Caco-2 (cell line): ENCODE measurements around the gene DCST1. TPM values are rescaled to one million over a fixed set of nuclear protein-coding genes. Genes with fewer than 3 reads are reported as not detected.
"Not testable (repeated sequence)": the region's sequence is repeated elsewhere in the genome, so short reads cannot be mapped to it uniquely, and the experiment has no call there.

Experiments
- Bru-seq: library from RNA; stranded (reverse); fragments of 400-500 nt; gene quantifications from one replicate; lab custom pipeline; 2021; lab: Mats Ljungman, UMichigan
- BruChase-seq, 2 experiments: library from RNA; stranded (reverse); fragments of 400-500 nt; gene quantifications; one replicate each; lab custom pipeline; 2021; lab: Mats Ljungman, UMichigan
- BruUV-seq: library from RNA; stranded (reverse); fragments of 400-500 nt; replicated peaks from 2 replicates; lab custom pipeline; 2021; lab: Mats Ljungman, UMichigan
- CTCF ChIA-PET: fragments of 300-600 bp; sonication (Branson Sonifier 250); formaldehyde crosslinking; loops from one replicate; lab custom pipeline; 2022; ENCODE audit warnings: antibody characterized with exemption; lab: Charles Lee
- POLR2A ChIA-PET: fragments of 300-600 bp; sonication (Branson Sonifier 250); formaldehyde crosslinking; loops from one replicate; lab custom pipeline; 2022; ENCODE audit warnings: antibody characterized with exemption; lab: Charles Lee
- DNase-seq, 2 experiments: peaks; one replicate each; pipeline versions ENCODE4 v3.0.0 to v3.0.0-alpha.2; 2020 to 2022
- H3K27me3 ChIP-seq: replicated peaks from 2 replicates; pipeline ENCODE4 v1.6.0; 2011; ENCODE audit warnings: low read length; ENCODE audit not compliant: control insufficient read depth, insufficient read depth
- H3K36me3 ChIP-seq: 2 replicates; pipeline ENCODE4 v1.5.1; 2011; ENCODE audit warnings: low read length; ENCODE audit not compliant: control insufficient read depth, insufficient read depth
- H3K4me1 ChIP-seq: fragments of 250-450 bp; sonication (Bioruptor Pico); 2 replicates; pipeline ENCODE4 v1.5.1; 2020; ENCODE audit warnings: mild to moderate bottlenecking
- H3K4me3 ChIP-seq: 2 replicates; pipeline ENCODE4 v1.5.1; 2011; ENCODE audit warnings: low read depth, mild to moderate bottlenecking, control low read depth, low read length
- H3K9me3 ChIP-seq: fragments of 250-450 bp; sonication (Bioruptor Pico); 2 replicates; pipeline ENCODE4 v1.5.1; 2020; ENCODE audit warnings: mild to moderate bottlenecking, moderate library complexity
- H3K27ac Mint-ChIP-seq: one replicate; pipeline ENCODE4 v1.8.0; 2022; ENCODE audit warnings: mixed read lengths; ENCODE audit not compliant: unreplicated experiment
- H3K27me3 Mint-ChIP-seq: one replicate; pipeline ENCODE4 v1.8.0; 2022; ENCODE audit warnings: mixed read lengths; ENCODE audit not compliant: insufficient read depth, unreplicated experiment
- H3K36me3 Mint-ChIP-seq: one replicate; pipeline ENCODE4 v1.8.0; 2022; ENCODE audit warnings: mild to moderate bottlenecking, mixed read lengths; ENCODE audit not compliant: insufficient read depth, unreplicated experiment
- H3K4me1 Mint-ChIP-seq: one replicate; pipeline ENCODE4 v1.8.0; 2022; ENCODE audit warnings: low read depth, mixed read lengths; ENCODE audit not compliant: unreplicated experiment
- H3K4me3 Mint-ChIP-seq: one replicate; pipeline ENCODE4 v1.8.0; 2022; ENCODE audit warnings: mild to moderate bottlenecking, moderate library complexity, mixed read lengths; ENCODE audit not compliant: unreplicated experiment
- H3K9me3 Mint-ChIP-seq: one replicate; pipeline ENCODE4 v1.8.0; 2022; ENCODE audit warnings: mixed read lengths; ENCODE audit not compliant: unreplicated experiment
- intact Hi-C: fragments of 100-400 bp; cut with micrococcal nuclease; formaldehyde crosslinking; loops from one replicate; pipeline ENCODE4 v1.10.0; 2022; ENCODE audit not compliant: unreplicated experiment
- long read RNA-seq: library from polyadenylated mRNA; stranded (forward); transcript quantifications from one replicate; pipeline ENCODE4 v2.0.0, GENCODE V29; 2022
- total RNA-seq: library from RNA; stranded (reverse); gene quantifications from 2 replicates; pipeline ENCODE4 v1.2.3, GENCODE V29; 2022
- TF ChIP-seq, protein P1 (sequence below), 2 experiments: fragments of 200-600 bp in 1 of 2; IDR thresholded peaks; 1 replicate in 1 of 2; 2 replicates in 1 of 2; pipeline versions ENCODE4 v1.5.1 to v1.8.0; 2011 to 2022; ENCODE audit warnings: antibody characterized with exemption in 1 of 2, control low read depth in 1 of 2, inconsistent platforms in 1 of 2, low read depth in 1 of 2, low read length in 1 of 2, mild to moderate bottlenecking in 1 of 2, moderate library complexity in 1 of 2; ENCODE audit not compliant: insufficient read depth in 1 of 2, severe bottlenecking in 1 of 2, unreplicated experiment in 1 of 2

Gene DCST1, protein sequence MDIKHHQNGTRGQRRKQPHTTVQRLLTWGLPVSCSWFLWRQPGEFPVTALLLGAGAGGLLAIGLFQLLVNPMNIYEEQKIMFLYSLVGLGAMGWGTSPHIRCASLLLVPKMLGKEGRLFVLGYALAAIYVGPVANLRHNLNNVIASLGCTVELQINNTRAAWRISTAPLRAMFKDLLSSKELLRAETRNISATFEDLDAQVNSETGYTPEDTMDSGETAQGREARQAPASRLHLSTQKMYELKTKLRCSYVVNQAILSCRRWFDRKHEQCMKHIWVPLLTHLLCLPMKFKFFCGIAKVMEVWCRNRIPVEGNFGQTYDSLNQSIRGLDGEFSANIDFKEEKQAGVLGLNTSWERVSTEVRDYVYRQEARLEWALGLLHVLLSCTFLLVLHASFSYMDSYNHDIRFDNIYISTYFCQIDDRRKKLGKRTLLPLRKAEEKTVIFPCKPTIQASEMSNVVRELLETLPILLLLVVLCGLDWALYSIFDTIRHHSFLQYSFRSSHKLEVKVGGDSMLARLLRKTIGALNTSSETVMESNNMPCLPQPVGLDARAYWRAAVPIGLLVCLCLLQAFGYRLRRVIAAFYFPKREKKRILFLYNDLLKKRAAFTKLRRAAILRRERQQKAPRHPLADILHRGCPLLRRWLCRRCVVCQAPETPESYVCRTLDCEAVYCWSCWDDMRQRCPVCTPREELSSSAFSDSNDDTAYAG
- total RNA-seq = 0.32 TPM in 1 of 2 replicates, not detected in the other
- percentile 12 among the genes with signal in this experiment for Bru-seq, nascent RNA
- percentile 19 among the genes with signal in this experiment for BruChase-seq, experiment 1, labeled RNA remaining after a 2-hour chase
- percentile 29 among the genes with signal in this experiment for BruChase-seq, experiment 2, labeled RNA remaining after a 6-hour chase
- long read RNA-seq, partial matches to known transcripts = 0 of 3 reads
- long read RNA-seq, other reads (novel, unspliced or antisense) = 3 of 3 reads

DNA sequence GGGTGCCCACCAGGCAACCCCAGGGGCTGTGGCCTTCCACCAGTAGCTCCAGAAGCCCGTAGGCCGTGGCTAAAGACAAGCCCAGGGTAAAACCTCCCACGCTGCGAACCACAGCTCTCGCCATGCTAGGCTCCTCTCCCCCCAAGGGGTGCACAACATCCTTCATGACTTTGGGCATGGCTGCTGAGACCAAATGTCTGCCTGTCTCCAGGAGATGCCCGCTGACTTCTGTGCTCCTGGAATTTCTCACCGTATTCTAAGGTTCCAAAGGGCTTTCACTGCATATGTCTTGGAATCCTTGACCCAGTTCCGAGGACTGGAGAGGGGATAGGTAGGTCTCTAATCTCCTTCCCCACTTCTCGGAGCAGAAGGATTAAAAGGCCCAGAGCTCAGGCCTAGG, at the start of gene DCST1, which contains the start of gene DCST2:
Gene DCST1, plus strand, starts transcription at position 301 of the 400 bp plus-strand sequence. CDS start 213 bp downstream, outside the sequence.
Gene DCST2, minus strand, starts transcription at position 258 of the 400 bp plus-strand sequence. Its CDS starts 80 bp downstream, at position 178.
- H3K9me3 Mint-ChIP-seq = no peaks in the 10 kb centered on the region
- TF ChIP-seq, protein P1, sequence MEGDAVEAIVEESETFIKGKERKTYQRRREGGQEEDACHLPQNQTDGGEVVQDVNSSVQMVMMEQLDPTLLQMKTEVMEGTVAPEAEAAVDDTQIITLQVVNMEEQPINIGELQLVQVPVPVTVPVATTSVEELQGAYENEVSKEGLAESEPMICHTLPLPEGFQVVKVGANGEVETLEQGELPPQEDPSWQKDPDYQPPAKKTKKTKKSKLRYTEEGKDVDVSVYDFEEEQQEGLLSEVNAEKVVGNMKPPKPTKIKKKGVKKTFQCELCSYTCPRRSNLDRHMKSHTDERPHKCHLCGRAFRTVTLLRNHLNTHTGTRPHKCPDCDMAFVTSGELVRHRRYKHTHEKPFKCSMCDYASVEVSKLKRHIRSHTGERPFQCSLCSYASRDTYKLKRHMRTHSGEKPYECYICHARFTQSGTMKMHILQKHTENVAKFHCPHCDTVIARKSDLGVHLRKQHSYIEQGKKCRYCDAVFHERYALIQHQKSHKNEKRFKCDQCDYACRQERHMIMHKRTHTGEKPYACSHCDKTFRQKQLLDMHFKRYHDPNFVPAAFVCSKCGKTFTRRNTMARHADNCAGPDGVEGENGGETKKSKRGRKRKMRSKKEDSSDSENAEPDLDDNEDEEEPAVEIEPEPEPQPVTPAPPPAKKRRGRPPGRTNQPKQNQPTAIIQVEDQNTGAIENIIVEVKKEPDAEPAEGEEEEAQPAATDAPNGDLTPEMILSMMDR (IDR thresholded peaks at IDR 0.05; ENCODE audit: insufficient read depth in 1 of 2, low read depth in 1 of 2, low read length in 1 of 2, severe bottlenecking in 1 of 2, unreplicated experiment in 1 of 2) = no peak
- H3K4me3 Mint-ChIP-seq = no peak within 1 kb of the TSS
- intact Hi-C loops = no loop called here
- CTCF ChIA-PET = interaction anchor here (1.1 kb wide), 1 partner anchor 16 kb away, joined by 3 read pairs; no protein-coding TSS in a partner anchor
- peaks cover 6% of the 10 kb centered on the region for H3K4me1 Mint-ChIP-seq
- POLR2A ChIA-PET = no interaction called here
- H3K27ac Mint-ChIP-seq = no peak within 1 kb of the TSS
- no peak for DNase-seq
- peaks cover 4% of the 10 kb centered on the region for H3K27me3 Mint-ChIP-seq
- H3K36me3 ChIP-seq = no peaks in the 10 kb centered on the region
- H3K9me3 ChIP-seq = no peaks in the 10 kb centered on the region
- no TSS peak for BruUV-seq
- H3K4me3 ChIP-seq = no peak within 1 kb of the TSS
- H3K36me3 Mint-ChIP-seq = no peaks in the 10 kb centered on the region
- H3K27me3 ChIP-seq = no peaks in the 10 kb centered on the region
- H3K4me1 ChIP-seq = no peaks in the 10 kb centered on the region

DNA sequence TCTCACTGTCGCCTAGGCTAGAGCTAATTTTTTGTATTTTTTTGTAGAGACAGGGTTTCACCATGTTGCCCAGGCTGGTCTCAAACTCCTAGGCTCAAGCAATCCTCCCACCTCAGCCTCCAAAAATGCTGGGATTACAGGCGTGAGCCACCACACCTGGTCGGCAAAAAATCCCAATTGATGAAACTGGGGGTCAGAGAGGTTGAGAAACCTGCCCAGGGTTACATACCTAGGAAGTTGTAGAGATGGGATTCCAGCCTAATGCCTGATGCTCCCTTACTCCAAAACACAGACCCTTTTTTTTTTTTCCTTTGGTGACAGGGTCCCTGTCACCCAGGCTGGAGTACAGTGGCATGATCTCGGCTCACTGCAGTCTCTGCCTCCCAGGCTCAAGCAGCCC, 46.9 kb upstream of the DCST1 start:
- peaks cover 51% of the 10 kb centered on the region for H3K36me3 Mint-ChIP-seq
- ChIA-PET POLR2A (interaction anchor here (0.6 kb wide), 1 partner anchor 13 kb away, joined by 5 read pairs; no protein-coding TSS in a partner anchor), CTCF (interaction anchor here (1.0 kb wide), 1 partner anchor 13 kb away, joined by 3 read pairs; no protein-coding TSS in a partner anchor)
- H3K27me3 Mint-ChIP-seq, BruUV-seq, intact Hi-C loops, H3K27ac Mint-ChIP-seq, DNase-seq, H3K9me3 ChIP-seq, H3K4me1 Mint-ChIP-seq, H3K27me3 ChIP-seq, H3K4me3 ChIP-seq, H3K4me3 Mint-ChIP-seq, H3K9me3 Mint-ChIP-seq, H3K4me1 ChIP-seq, H3K36me3 ChIP-seq: not testable (repeated sequence)

DNA sequence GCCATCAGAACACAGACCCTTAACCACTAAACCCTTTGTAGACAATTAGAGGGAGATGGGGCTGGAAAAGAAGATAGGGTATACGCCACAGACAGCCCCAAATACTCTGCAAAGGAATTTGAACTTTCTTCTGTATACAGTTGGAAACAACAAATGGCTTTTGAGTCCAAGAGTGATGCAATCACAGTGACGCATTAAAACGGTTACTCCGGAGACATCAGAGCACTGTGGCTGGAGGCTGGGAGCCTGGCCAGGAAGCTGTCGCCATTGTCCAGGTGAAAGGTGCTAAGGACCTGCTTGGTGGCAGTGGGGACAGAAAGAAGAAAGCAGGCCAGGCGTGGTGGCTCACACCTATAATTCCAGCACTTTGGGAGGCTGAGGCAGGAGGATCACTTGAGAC, 46.3 kb upstream of the DCST1 start:
- CTCF ChIA-PET = interaction anchor here (0.6 to 1.3 kb wide), 4 partner anchors 14 to 64 kb away, joined by 3 to 6 read pairs (median 4); partner anchors contain the start of gene ADAM15
- H3K4me3 Mint-ChIP-seq = no peak overlapping the region
- intact Hi-C loops = no loop called here

More for the DNA sequence above, 46.3 kb upstream of the DCST1 start:
- no peaks in the 10 kb centered on the region for H3K27me3 ChIP-seq
- POLR2A ChIA-PET = no interaction called here
- H3K27me3 Mint-ChIP-seq = no peaks in the 10 kb centered on the region
- TF ChIP-seq, protein P1 (IDR thresholded peaks at IDR 0.05; ENCODE audit: insufficient read depth in 1 of 2, low read depth in 1 of 2, low read length in 1 of 2, severe bottlenecking in 1 of 2, unreplicated experiment in 1 of 2) = no peak
- no peaks in the 10 kb centered on the region for H3K4me1 Mint-ChIP-seq
- H3K4me3 ChIP-seq = no peak overlapping the region
- no peak for DNase-seq
- no TSS peak for BruUV-seq
- no peaks in the 10 kb centered on the region for H3K9me3 Mint-ChIP-seq
- no peak overlapping the region for H3K27ac Mint-ChIP-seq
- no peaks in the 10 kb centered on the region for H3K9me3 ChIP-seq
- H3K36me3 Mint-ChIP-seq = peaks cover 51% of the 10 kb centered on the region
- no peaks in the 10 kb centered on the region; the same call in 1 of the 2 replicates for H3K4me1 ChIP-seq
- peaks cover 7% of the 10 kb centered on the region for H3K36me3 ChIP-seq
